Kidney glomerular epithelial cell (primary cell): ENCODE measurements around the gene AUTS2.
A peak's percentile ranks its signal among the peaks of the same experiment; 100 is the strongest.

Source experiments
- DNase-seq: peaks from one replicate; lab custom pipeline; 2025; lab: John Stamatoyannopoulos, UW

AUTS2 gene

GRCh38 chr7:70663680-70664079 lies 1065.4 kb downstream of the AUTS2 start:
- no peak for DNase-seq

GRCh38 chr7:70665997-70666396 lies 1067.7 kb downstream of the AUTS2 start:
- no peak for DNase-seq

DNA sequence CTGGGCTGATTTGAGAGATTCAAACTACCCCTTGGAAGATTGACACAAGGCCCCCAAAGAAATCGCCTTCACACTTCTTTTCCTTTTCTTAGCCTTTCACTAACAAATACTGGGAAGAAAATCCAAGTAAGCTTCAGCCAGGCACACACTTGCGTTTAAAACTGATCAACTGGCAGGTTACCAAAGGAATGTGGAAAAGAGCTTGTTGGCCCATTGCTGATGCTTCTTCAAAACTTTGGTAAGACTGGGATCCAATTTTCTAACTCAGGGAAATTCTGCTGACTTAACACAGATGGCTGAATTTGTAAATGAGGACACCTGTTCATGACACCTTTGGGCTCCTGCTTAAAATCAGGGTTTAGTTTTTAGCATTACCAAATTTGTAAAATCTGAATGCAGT lies 1069.1 kb downstream of the AUTS2 start:
- no peak for DNase-seq

GRCh38 chr7:70668606-70669358 lies 1070.5 kb downstream of the AUTS2 start:
- no peak for DNase-seq

- DNase-seq, result no peak
Measured at GRCh38 chr7:70669854-70670253, 1071.6 kb downstream of the AUTS2 start.

GRCh38 chr7:70670288-70670687 lies 1072.0 kb downstream of the AUTS2 start:
- DNase-seq, result no peak

GRCh38 chr7:70673778-70674570 lies 1075.7 kb downstream of the AUTS2 start:
- DNase-seq, result no peak

DNA sequence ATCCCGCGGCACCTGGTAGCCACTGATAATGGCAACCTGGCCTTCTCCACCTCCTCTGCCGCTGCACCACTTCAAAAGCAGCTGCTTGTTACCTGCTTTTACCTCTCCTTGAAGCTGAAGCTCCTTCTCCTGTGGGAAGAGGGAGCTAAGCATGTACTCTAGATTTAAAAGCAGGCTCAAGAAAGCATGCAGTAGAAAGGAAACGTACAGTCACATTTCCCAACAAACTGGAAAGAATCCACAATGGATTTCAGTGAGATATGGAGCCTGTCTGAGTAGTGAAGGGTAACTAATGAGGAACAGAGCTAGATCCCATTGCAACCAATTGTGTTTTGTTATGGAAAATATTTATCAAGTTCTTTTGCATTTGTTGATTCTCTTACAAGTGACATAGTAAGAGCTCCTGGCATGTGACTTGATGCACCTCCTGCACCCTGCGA lies 1076.3 kb downstream of the AUTS2 start:
- no peak for DNase-seq

DNA sequence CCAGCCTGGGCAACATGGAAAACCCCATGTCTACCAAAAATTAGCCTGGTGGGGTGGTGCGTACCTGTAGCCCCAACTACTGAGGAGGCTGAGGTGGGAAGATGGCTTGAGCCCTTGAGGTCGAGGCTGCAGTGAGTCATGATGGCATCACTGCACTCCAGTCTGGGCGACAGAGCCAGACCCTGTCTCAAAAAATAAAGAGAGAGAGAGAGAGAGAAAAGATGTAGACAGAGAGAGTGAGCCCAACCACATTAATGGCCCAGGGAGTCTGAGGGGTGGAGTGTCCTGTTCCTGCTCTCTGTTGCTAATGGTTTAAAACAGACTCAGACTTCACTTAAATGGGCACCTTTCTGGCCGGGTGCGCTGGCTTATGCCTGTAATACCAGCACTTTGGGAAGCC lies 1078.0 kb downstream of the AUTS2 start:
- DNase-seq, result no peak

GRCh38 chr7:70678621-70679251 lies 1080.5 kb downstream of the AUTS2 start:
- no peak for DNase-seq

- no peak for DNase-seq
Measured at GRCh38 chr7:70679661-70680060, 1081.4 kb downstream of the AUTS2 start.

- DNase-seq, result no peak
Measured at GRCh38 chr7:70680306-70680705, 1082.0 kb downstream of the AUTS2 start.

- DNase-seq, result no peak
Measured at GRCh38 chr7:70680743-70681468, 1082.6 kb downstream of the AUTS2 start.

DNA sequence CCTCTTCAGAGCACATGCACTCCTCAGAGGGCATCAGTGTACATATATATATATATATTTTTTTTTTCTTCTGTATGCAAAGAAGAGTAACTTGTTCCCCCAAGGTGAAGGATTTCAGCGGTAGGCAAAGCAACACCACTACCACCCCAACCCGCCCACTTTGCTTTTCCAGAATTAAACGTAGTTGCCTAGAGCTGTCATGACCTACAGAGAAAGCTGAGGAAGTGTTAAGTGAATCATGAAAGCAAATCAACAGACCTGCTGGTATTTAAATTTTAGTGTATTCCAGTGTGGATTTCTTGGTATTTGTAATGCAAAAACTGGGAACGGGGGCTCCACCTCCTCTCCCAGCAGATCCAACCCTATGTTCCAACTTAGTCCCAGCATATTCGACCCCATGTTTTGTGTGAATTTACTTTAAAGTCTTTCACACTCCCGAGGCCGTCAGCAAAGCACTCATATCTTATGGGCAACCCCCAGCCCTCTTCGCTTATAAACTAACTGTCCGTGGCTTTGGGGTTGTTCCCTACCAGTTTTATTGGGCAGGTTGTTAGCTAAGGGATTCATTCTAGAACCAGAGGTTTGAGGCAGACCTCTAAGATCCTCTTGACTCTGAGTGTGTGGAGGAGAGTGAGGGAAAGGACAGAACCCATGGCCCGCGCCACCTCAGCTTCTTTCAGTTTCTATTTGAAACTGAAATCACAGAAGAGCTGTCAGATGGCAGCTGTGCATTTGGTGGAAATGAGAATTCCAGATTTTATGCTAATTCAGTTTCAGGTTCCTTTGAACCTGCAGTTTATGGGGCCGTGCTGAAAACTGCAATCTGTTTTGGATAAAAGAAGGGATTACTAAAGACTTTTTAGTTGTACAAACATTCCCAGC lies 1083.4 kb downstream of the AUTS2 start:
- no peak for DNase-seq

GRCh38 chr7:70684173-70684572 lies 1085.9 kb downstream of the AUTS2 start:
- DNase-seq, result no peak

GRCh38 chr7:70693321-70693685 lies 1095.0 kb downstream of the AUTS2 start:
- DNase-seq, result peak; percentile 54

DNA sequence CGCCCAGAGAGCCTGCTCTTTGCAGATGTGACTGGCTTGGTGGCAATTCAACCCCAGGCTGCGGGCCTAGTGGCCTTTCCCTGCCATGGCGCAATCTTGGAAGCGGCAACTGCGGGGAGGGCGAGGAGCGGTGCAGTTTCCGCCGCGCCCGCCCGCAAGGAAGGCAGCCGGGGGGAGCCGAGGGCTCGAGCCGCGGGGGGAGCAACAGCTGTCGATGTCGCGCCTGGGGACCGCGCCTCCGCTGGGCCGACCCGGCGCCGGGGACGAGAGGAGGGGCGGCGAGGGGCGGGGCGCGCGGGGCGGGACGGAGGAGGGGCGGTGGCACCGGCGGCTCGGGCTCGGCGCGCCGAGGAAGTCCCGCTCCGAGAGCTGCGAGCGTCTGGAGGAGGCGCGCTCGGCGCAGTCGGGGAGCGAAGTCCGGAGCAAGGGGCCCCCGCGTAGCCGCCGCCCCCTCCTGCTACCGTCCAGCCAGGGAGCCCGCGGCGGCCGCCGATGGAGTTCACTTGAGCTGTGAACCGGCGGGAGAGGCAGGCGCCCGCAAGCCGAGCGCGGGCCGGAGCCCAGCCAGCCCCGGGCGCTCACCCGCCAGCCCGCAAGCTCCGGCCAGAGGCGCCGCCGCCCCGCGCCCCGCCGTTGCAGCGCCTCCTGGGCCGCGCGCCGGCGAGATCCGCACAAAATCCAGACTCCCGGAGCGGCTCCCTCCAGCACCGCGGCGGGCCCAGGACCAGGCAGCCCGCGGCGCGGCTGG lies 1095.6 kb downstream of the AUTS2 start:
- DNase-seq, result no peak

GRCh38 chr7:70694434-70694970 lies 1096.2 kb downstream of the AUTS2 start:
- DNase-seq, result no peak

- no peak for DNase-seq
Measured at GRCh38 chr7:70694971-70695794, 1096.9 kb downstream of the AUTS2 start.

DNA sequence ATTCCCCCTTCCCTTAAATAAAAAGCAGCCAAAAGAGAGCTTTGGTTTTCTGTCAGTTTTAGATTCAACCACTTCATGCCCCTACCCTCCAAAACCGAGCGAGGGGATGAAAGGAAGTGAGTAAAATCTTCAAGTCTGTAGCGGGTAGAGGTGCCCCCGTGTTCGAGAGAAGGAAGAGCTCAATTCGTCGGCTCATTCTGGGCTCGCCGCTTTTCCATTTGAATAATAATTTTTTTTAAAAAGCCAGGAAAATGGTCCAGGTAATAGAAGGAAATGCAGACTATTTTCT lies 1097.5 kb downstream of the AUTS2 start:
- DNase-seq, result no peak
